Measurements from ENCODE around the gene CNIH4.

DNA sequence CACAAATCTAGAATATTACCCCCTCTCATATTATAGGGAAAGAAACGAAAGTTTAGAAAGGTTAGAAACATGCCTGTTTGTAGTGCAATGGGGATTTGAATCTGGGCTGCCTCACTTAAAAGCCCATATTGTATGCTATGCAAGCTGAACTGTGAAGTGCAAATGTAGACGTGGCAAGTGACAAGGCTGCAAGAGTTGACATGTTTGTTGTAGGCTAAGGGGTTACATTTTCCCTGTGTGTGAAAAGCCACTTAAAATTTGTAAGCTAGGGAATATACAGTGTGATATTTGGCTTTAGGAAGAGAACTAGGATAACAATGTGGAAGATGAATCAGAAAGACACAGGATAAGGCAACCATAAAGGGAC is 48.9 kb downstream of the CNIH4 start:
- TF ChIP-seq, protein P1, sequence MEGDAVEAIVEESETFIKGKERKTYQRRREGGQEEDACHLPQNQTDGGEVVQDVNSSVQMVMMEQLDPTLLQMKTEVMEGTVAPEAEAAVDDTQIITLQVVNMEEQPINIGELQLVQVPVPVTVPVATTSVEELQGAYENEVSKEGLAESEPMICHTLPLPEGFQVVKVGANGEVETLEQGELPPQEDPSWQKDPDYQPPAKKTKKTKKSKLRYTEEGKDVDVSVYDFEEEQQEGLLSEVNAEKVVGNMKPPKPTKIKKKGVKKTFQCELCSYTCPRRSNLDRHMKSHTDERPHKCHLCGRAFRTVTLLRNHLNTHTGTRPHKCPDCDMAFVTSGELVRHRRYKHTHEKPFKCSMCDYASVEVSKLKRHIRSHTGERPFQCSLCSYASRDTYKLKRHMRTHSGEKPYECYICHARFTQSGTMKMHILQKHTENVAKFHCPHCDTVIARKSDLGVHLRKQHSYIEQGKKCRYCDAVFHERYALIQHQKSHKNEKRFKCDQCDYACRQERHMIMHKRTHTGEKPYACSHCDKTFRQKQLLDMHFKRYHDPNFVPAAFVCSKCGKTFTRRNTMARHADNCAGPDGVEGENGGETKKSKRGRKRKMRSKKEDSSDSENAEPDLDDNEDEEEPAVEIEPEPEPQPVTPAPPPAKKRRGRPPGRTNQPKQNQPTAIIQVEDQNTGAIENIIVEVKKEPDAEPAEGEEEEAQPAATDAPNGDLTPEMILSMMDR (IDR thresholded peaks at IDR 0.05) = no peak
- TF ChIP-seq POLR2A (IDR thresholded peaks at IDR 0.05) = no peak

Data from right lobe of liver (tissue), 4 donors.